Hepatocyte (in vitro differentiated cells): ENCODE measurements around the gene CYP26A1. TPM values are rescaled to one million over a fixed set of nuclear protein-coding genes. Genes with fewer than 3 reads are reported as not detected.

Experiments
- DNase-seq: peaks from one replicate; pipeline ENCODE4 v3.0.0-alpha.2; 2016; ENCODE audit warnings: low spot score
- H2AFZ ChIP-seq: fragments of 200-600 bp; sonication (generic); 2 replicates; pipeline ENCODE4 v1.6.0; 2016; ENCODE audit warnings: antibody characterized with exemption, mild to moderate bottlenecking
- H3K27ac ChIP-seq: fragments of 200-600 bp; sonication (generic); 2 replicates; pipeline ENCODE4 v1.5.1; 2016; ENCODE audit warnings: mild to moderate bottlenecking
- H3K27me3 ChIP-seq: fragments of 200-600 bp; sonication (generic); 2 replicates; pipeline ENCODE4 v1.6.1; 2016
- H3K36me3 ChIP-seq: fragments of 200-600 bp; sonication (generic); replicated peaks from 2 replicates; pipeline ENCODE4 v1.5.1; 2016; ENCODE audit warnings: low read depth; ENCODE audit not compliant: insufficient read depth
- H3K4me1 ChIP-seq: fragments of 200-600 bp; sonication (generic); 2 replicates; pipeline ENCODE4 v1.5.1; 2016; ENCODE audit warnings: mild to moderate bottlenecking, moderate library complexity; ENCODE audit not compliant: insufficient read depth
- H3K4me2 ChIP-seq: fragments of 200-600 bp; sonication (generic); 2 replicates; pipeline ENCODE4 v1.6.0; 2016
- H3K4me3 ChIP-seq: fragments of 200-600 bp; sonication (generic); 2 replicates; pipeline ENCODE4 v1.5.1; 2016; ENCODE audit warnings: mild to moderate bottlenecking
- H3K79me2 ChIP-seq: fragments of 200-600 bp; sonication (generic); 2 replicates; pipeline ENCODE4 v1.6.0; 2017; ENCODE audit warnings: mild to moderate bottlenecking
- H3K9me2 ChIP-seq: fragments of 200-600 bp; sonication (generic); replicated peaks from 2 replicates; pipeline ENCODE4 v1.6.0; 2017; ENCODE audit warnings: mild to moderate bottlenecking; ENCODE audit not compliant: insufficient read depth
- H3K9me3 ChIP-seq: fragments of 200-600 bp; sonication (generic); 2 replicates; pipeline ENCODE4 v1.5.1; 2016; ENCODE audit warnings: low read depth, mild to moderate bottlenecking
- H4K20me1 ChIP-seq: fragments of 200-600 bp; sonication (generic); 2 replicates; pipeline ENCODE4 v1.6.0; 2016; ENCODE audit warnings: mild to moderate bottlenecking; ENCODE audit not compliant: insufficient read depth, poor library complexity, severe bottlenecking
- EZH2 ChIP-seq: fragments of 200-600 bp; sonication (generic); IDR thresholded peaks from 2 replicates; pipeline ENCODE4 v1.6.1; 2016; ENCODE audit warnings: antibody characterized with exemption, mild to moderate bottlenecking, borderline replicate concordance
- EZH2phosphoT487 ChIP-seq: fragments of 200-600 bp; sonication (generic); IDR thresholded peaks from one replicate; pipeline ENCODE4 v1.6.1; 2018; ENCODE audit warnings: antibody characterized with exemption, mild to moderate bottlenecking, low read depth, moderate library complexity; ENCODE audit not compliant: unreplicated experiment, severe bottlenecking
- WGBS: methylation state at CpG from one replicate; pipeline ENCODE4 v1.1.6; 2016; ENCODE audit warnings: low lambda C conversion rate; ENCODE audit errors: missing lambda C conversion rate; 5-methylcytosine and 5-hydroxymethylcytosine counted together
- polyA plus RNA-seq: library from polyadenylated mRNA; unstranded; fragments of >200 nt; fragmentation: Nextera tagmentation; extraction: Ambion mirVana; gene quantifications from 2 replicates; pipeline ENCODE4 v1.2.1, GENCODE V29; 2016
- total RNA-seq: library from RNA; depleted of rRNA; stranded (reverse); fragments of >200 nt; gene quantifications from 2 replicates; pipeline ENCODE4 v1.2.3, GENCODE V29; 2014
- TF ChIP-seq, protein P1 (sequence below): fragments of 200-600 bp; sonication (generic); IDR thresholded peaks from 2 replicates; pipeline ENCODE4 v1.5.1; 2016; ENCODE audit warnings: antibody characterized with exemption, mild to moderate bottlenecking; ENCODE audit not compliant: poor library complexity

CYP26A1 gene
- total and polyA plus RNA-seq, 2 experiments from 2014 or later: 0.69 to 0.80 TPM

DNA sequence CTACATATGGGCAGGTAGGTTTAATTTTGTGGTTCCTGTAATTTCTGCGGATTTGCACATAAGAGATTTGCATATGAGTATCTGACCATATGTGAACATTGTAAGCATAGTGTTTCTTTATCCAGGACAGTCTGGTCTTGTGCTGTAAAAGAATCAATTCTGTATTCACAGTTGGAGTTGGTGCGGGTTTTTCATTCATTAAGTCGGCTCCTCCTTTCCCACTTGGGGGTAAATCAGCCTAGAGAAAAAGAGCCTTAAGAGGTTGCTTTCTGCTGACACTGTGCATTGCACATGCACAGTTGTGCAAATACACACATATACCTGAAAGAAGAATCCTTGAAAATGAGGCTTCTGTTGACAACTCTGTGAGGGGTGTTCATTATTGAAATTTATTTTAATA is 19.2 kb upstream of the CYP26A1 start:
- no peak overlapping the region for H3K4me3 ChIP-seq
- H3K9me3 ChIP-seq: no peaks in the 10 kb centered on the region
- no peaks in the 10 kb centered on the region for H3K9me2 ChIP-seq
- H3K27ac ChIP-seq: no peak overlapping the region
- 89% methylated on average over 3 of the region's 3 CpGs for WGBS
- H3K36me3 ChIP-seq: no peaks in the 10 kb centered on the region
- H3K4me2 ChIP-seq: no peak overlapping the region
- H3K4me1 ChIP-seq: no peaks in the 10 kb centered on the region
- no peak for DNase-seq
- peaks cover 18% of the 10 kb centered on the region for H3K27me3 ChIP-seq
- no peak overlapping the region for H2AFZ ChIP-seq
- TF ChIP-seq EZH2: no peak
- H3K79me2 ChIP-seq: no peaks in the 10 kb centered on the region
- no peaks in the 10 kb centered on the region for H4K20me1 ChIP-seq

GRCh38 chr10:93058139-93058538 is 15.6 kb upstream of the CYP26A1 start:
- H3K36me3 ChIP-seq: no peaks in the 10 kb centered on the region
- H3K9me2 ChIP-seq: no peaks in the 10 kb centered on the region
- H3K4me3 ChIP-seq: no peak overlapping the region
- no peaks in the 10 kb centered on the region for H4K20me1 ChIP-seq
- no peaks in the 10 kb centered on the region for H3K9me3 ChIP-seq
- peaks cover 52% of the 10 kb centered on the region for H3K27me3 ChIP-seq
- WGBS: 95% methylated on average over 3 of the region's 3 CpGs
- H3K4me1 ChIP-seq: no peaks in the 10 kb centered on the region
- H2AFZ ChIP-seq: no peak overlapping the region
- no peak for DNase-seq
- no peaks in the 10 kb centered on the region for H3K79me2 ChIP-seq
- H3K4me2 ChIP-seq: no peak overlapping the region
- no peak for TF ChIP-seq EZH2phosphoT487
- TF ChIP-seq, protein P1, sequence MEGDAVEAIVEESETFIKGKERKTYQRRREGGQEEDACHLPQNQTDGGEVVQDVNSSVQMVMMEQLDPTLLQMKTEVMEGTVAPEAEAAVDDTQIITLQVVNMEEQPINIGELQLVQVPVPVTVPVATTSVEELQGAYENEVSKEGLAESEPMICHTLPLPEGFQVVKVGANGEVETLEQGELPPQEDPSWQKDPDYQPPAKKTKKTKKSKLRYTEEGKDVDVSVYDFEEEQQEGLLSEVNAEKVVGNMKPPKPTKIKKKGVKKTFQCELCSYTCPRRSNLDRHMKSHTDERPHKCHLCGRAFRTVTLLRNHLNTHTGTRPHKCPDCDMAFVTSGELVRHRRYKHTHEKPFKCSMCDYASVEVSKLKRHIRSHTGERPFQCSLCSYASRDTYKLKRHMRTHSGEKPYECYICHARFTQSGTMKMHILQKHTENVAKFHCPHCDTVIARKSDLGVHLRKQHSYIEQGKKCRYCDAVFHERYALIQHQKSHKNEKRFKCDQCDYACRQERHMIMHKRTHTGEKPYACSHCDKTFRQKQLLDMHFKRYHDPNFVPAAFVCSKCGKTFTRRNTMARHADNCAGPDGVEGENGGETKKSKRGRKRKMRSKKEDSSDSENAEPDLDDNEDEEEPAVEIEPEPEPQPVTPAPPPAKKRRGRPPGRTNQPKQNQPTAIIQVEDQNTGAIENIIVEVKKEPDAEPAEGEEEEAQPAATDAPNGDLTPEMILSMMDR: no peak
- no peak for TF ChIP-seq EZH2
- no peak overlapping the region for H3K27ac ChIP-seq

DNA sequence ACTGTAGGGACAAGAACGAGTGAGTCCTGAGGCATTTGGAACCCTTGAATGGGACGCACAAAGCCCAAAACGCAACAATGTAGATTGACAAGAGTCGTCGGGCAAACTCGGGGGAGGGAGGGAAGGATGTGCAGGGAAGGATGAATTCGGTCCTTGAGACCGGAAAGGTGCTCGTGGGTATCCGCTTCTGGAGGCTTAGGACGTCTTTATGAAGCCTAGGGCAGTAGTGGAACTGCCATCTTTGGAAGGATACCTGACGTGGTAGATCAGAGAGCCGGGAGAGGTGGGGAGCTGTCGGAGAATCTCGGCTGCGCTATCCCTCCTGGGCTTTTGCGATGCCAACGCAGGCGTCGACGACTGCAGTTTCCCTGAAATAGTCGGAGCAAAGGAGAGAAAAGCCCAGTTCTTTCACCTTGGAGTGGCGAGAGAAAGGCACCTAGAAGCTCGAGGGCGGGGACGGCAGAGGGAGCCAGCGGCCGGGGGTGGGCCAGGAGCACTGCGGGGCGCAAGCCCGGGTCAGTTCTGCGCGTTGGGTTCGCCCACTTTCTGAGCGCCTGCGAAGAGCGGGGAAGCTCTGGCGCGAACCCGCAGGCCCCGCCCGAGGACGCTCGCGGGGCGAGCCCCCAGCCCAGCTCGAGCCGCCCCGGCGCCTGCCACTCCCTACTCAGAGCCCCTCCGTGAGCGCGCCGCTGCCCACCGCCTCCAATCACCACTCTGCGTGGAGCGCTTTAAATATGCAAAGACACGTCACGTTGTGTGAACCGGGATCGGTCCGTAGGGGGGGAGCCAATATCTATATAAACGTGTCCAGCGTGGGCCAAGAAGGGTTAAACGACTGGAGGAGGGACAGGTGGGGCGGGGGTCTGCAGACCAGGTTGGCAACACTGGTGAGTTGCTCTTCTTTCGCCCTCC is 13.5 kb upstream of the CYP26A1 start, which contains the start of gene CYP26C1:
Gene CYP26C1 (plus strand): TSS at position 824 of the 912 bp plus-strand sequence. CDS start 466 bp downstream, outside the sequence.
- Histone ChIP-seq H3K9me3 (no peaks in the 10 kb centered on the region), H3K4me1 (no peaks in the 10 kb centered on the region), H3K27ac (no peak within 1 kb of the TSS), H4K20me1 (no peaks in the 10 kb centered on the region), H3K9me2 (no peaks in the 10 kb centered on the region), H3K79me2 (no peaks in the 10 kb centered on the region), H2AFZ (no peak within 1 kb of the TSS), H3K4me2 (peak within 1 kb of the TSS; percentile 60), H3K36me3 (no peaks in the 10 kb centered on the region), H3K4me3 (no peak within 1 kb of the TSS), H3K27me3 (peaks cover 73% of the 10 kb centered on the region)
- no peak for TF ChIP-seq EZH2
- no peak for TF ChIP-seq EZH2phosphoT487
- WGBS: 58% methylated on average over 51 of the region's 67 CpGs
- DNase-seq: no peak

DNA sequence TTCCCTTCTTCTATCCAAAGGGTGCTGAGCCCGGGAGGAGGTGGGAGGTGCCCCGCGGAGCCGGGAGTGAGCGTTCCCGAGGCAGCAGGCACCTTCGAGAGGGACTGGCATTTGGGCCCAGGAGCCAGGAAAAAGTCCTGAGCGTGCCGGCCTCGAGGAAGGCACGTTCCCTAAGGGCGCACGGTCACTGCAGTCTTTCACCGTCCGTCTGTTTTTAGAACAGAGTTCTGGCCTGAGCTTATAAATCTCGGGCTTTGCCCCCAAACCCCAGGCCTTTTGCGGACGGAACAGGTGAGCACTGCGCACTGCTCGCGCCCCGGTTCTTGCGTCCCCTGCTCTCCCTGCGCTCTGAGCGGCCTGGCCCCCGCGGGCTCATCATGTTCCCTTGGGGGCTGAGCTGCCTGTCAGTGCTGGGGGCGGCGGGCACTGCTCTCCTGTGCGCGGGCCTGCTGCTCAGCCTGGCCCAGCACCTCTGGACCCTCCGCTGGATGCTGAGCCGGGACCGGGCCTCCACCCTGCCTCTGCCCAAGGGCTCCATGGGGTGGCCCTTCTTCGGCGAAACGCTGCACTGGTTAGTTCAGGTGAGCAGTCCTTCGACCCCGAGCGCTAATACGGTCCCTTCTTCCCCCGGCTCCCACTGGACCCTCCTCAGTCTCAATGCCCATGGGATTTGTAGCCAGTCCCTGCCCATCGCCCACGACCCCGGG is 12.7 kb upstream of the CYP26A1 start:
- no peak overlapping the region for H2AFZ ChIP-seq
- H3K9me2 ChIP-seq: no peaks in the 10 kb centered on the region
- DNase-seq: no peak
- H4K20me1 ChIP-seq: no peaks in the 10 kb centered on the region
- no peak overlapping the region for H3K4me3 ChIP-seq
- 67% methylated on average over 45 of the region's 45 CpGs for WGBS
- H3K4me1 ChIP-seq: no peaks in the 10 kb centered on the region
- H3K27me3 ChIP-seq: peaks cover 81% of the 10 kb centered on the region
- H3K9me3 ChIP-seq: no peaks in the 10 kb centered on the region
- no peak overlapping the region for H3K27ac ChIP-seq
- TF ChIP-seq, protein P1: no peak
- TF ChIP-seq EZH2 (no peak), EZH2phosphoT487 (no peak)
- H3K79me2 ChIP-seq: no peaks in the 10 kb centered on the region
- H3K4me2 ChIP-seq: peak overlapping the region; percentile 60
- no peaks in the 10 kb centered on the region for H3K36me3 ChIP-seq
